ENCODE measurements around the gene LIPK. TPM values are rescaled to one million over a fixed set of nuclear protein-coding genes. Genes with fewer than 3 reads are reported as not detected.
"Not testable (repeated sequence)": the region's sequence is repeated elsewhere in the genome, so short reads cannot be mapped to it uniquely, and the experiment has no call there.

LIPK gene, protein sequence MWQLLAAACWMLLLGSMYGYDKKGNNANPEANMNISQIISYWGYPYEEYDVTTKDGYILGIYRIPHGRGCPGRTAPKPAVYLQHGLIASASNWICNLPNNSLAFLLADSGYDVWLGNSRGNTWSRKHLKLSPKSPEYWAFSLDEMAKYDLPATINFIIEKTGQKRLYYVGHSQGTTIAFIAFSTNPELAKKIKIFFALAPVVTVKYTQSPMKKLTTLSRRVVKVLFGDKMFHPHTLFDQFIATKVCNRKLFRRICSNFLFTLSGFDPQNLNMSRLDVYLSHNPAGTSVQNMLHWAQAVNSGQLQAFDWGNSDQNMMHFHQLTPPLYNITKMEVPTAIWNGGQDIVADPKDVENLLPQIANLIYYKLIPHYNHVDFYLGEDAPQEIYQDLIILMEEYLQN
- total RNA-seq: not detected

DNA sequence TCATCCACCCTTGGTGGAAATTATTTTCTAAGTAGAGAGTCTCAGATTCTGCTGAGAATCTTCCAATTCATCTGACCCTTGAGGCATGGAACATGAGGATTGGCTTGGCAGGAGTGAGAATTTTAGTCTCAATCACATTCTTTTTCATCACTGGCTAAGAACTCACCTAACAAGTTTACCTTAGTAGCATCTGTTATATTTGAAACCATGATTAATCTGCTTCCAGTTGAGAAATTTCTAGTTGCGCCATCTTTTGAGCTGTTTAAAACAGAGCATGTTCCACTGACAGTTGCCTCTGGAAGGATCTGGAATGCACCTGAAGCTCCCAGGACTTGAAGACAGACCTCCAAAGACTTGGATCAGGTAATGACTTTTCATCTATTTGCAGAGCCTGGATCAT lies at the start of gene LIPK:
LIPK (plus strand) TSS at position 292 of the 400 bp plus-strand sequence. CDS start 18,295 bp downstream, outside the sequence.
- DNase-seq: no peak

- no peak for DNase-seq
Observed at GRCh38 chr10:88657901-88658300, 48.1 kb upstream of the LIPK start.

DNA sequence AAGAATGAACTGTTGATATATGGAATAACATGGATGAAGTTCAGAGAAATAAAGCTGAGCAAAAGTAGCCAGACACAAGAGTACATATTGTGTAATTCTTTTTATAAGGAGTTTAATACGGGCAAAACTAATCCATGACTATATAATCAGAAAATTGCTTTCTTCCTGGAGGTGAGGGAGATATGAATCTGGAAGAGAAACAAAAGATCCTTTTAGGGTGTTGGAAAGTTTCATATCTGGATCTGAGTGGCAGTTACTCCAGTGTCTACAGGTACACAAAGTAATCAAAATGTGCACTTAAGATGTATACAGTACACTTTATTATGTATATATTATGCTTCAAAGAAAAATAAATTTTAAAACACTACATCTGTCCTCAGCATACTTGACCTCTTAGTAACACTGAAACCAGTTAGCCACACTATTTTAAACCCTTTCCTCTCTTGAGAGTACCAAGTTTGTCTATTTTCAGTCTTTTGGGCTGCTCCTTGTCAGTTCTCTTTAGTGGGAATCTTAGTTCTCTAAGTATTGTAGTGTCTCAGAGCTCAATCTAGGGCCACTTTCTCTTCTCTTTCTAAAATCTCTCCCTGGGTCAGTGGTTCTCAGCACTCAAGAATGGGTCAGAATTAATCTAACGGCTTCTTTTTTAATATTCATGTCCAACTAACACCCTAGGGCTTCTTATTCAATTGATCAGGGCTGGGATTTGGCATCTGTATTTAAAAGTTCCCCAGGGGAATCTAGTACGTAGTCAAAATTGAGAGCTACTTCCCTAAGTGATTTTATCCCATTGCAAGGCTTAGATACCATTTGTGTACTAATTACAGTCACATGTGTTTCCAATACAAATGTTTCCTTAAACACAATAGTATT lies 46.1 kb upstream of the LIPK start:
- DNase-seq: no peak

- DNase-seq: no peak
Observed at GRCh38 chr10:88660598-88660884, 45.5 kb upstream of the LIPK start.

- DNase-seq: no peak
Observed at GRCh38 chr10:88661018-88661417, 45.0 kb upstream of the LIPK start.

GRCh38 chr10:88661577-88661976 lies 44.5 kb upstream of the LIPK start:
- DNase-seq: no peak

GRCh38 chr10:88663153-88663552 lies 42.9 kb upstream of the LIPK start:
- DNase-seq: not testable (repeated sequence)

DNA sequence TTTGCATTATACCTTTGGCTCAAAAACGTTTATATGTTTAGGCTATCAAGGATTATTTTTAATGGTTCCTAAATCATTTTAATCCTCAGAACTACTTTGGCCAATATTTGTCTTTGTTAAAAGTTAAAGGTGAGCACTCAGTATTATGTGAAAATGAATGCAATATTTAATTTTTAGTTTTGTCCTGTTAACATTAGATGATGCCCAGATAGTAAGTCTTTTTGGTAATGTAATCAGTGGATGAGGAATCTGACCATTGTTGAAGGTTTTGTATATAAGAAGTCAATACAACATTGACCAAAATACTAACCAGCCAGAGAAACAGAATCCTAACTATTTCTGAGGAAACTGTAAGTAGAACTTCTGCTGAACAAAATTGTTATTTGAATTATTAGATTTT lies 41.9 kb upstream of the LIPK start, which contains the start of gene LIPF:
LIPF (plus strand) TSS at position 301 of the 400 bp plus-strand sequence. CDS start 2,856 bp downstream, outside the sequence.
- DNase-seq: no peak

DNA sequence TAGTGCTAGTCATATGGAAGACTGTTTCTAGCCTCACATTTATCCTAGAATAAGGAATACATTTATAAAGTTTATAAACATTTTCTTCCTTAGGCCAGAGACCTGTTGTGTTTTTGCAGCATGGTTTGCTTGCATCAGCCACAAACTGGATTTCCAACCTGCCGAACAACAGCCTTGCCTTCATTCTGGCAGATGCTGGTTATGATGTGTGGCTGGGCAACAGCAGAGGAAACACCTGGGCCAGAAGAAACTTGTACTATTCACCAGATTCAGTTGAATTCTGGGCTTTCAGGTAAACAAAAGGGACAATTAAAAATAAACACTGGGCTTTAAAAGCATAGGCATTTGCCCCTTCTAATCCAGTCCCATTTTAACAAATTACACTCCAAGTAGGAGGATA lies 37.6 kb upstream of the LIPK start:
- DNase-seq: no peak

DNA sequence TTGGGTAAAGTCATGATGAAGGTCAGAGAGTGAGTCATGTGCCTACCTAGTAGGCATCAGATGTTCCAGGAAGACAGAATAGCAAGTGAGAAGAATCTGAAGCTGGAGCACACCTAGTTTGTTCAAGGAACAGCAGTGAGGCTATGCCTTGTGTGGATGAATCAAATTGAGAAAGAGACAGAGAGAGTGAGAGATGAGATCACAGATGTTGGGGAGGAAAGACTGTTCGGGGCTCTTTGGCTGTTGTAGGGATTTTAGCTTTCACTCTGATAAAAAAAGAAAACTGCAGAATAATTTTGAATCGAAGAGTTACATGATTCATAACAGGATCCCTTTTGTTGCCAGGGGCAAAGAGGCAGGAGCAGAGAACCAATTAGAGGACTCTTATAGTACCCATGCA lies 35.6 kb upstream of the LIPK start:
- no peak for DNase-seq

DNA sequence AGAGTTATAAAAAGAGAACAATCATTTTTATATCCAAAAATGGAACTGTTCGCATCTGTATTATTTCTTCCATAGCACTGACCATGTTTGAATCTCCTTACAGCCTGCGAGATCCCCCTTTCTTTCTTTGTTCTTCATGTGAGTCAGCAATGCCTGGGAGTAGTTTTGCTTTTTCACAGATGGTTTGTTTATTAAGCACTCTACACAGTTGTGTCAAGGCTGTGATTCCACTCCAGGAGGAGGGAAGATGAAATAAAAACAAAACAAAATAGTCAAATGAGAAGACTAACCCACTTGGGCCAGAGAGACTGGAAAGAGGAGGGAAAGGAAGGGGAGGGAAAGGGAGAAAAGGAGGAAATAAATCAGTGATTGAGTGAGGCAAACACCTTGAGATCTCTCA lies 34.0 kb upstream of the LIPK start:
- no peak for DNase-seq

- no peak for DNase-seq
Observed at GRCh38 chr10:88676283-88677060, 29.6 kb upstream of the LIPK start.

DNA sequence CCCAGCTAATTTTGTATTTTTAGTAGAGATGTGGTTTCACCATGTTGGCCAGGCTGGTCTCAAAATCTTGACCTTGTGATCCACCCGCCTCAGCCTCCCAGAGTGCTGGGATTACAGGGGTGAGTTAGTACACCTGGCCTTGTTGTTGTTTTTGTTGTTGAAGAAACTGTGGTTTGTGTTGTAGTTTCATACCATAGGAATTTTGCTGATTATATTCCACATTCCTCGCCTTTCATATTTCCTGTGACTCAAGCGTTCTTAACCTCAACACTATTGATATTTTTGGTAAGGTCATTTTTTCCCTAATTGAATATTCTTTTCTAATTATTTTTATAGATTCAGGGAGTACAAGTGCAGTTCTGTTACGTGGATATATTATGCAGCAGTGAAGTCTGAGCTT lies 25.1 kb upstream of the LIPK start:
- DNase-seq: no peak

DNA sequence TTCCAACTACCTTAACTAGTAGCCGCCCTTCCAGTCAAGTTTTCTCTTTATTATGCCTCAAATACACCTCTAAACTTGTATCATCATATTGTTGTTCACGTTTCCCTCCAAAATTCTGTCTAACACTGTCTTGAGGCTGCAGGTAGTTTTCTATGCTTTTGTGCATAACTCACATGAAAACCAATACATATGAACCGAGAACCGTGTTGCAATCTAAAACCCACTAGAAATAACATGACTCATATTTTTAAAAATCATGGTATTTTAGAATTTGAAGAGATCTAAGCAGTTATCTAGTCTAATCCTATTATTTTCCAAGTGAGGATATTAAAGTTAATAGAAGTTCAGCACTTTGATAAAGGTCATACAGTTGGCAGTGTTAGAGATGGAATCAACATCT lies 23.6 kb upstream of the LIPK start:
- DNase-seq: no peak

- no peak for DNase-seq
Observed at GRCh38 chr10:88687853-88688467, 18.1 kb upstream of the LIPK start.

DNA sequence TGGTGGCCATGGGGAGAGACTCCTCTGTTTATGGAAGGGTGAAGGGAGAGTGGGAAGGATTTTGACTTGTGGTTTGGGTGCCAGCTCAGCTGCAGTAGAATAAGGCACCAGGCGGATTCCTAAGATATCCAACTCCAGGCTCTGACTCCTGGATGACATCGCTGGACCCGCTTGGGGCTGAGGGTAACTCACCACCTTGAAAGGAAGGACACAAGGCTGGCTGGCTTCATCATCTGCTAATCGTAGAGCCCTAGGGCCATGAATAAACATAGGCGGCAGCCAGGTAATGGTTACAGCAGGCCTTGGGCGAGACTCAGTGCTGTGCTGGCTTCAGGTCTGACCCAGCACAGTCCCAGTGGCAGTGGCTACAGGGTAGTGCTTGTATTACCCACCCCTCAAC lies 16.7 kb upstream of the LIPK start:
- DNase-seq: no peak

DNA sequence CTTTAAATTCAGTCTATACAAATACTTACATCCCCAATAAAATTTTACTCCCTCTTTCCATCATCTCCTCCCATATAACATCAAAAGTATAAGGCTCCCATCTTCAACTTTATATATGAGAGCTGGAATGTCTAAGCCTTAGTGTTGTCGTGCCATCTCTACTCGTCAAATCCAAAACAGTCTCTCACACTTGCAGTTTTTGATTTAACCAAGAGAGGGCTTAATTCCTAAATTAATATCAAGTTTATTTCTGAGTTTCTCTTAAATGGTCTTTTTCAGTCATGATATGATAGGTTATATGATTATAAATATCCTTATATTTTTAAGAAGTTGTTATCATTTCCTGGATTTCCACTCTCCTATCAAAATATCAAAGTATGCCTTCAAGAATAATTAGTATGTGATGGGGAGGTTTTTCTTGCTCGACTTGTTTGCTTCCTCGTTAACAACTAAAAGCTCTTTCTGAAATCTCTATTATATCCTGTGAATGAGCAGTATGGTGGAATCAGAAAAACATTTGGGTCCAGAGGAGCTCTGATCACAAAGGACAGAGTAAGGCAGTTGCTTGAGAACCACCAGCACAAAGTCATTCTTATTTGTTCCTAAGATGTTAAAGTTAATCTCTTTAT lies 12.5 kb upstream of the LIPK start:
- DNase-seq: no peak

DNA sequence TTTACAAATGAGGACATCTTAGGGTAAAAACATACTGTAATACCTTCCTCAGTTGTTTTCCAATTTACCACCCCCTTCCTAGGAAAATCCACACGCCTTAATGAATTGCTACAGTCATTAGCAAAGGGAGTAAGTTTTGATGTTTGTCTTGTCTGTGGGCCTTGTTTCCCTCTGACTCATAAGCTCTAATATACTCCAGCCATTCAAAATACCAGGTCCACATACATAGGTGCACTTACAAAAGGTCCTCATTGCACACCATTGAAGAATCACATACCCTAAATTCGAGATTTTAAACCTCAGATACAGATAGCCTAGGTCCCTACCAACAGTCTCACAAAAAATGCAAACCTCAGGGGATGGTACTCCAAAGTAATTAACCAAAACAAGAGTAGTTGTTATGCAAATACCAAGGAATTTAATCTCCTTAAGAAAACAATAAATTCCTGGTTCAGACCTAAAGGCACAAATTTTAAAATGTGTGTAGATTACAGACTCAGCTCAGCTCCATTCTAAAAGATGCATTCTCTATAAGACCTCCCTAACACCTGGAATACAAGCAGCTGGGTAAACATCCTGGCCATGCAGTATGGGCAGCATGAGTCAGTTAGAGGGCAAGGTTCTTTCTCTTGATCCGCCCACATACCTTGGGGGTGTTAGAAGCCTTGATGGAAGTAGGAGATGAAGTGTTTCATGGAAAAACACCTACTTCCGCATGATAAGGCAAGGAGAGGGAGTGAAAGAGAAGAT lies 3.0 kb upstream of the LIPK start:
- no peak for DNase-seq

GRCh38 chr10:88707429-88708155 lies 1.5 kb downstream of the LIPK start:
- no peak for DNase-seq

- DNase-seq: not testable (repeated sequence)
Observed at GRCh38 chr10:88709361-88709760, 3.3 kb downstream of the LIPK start.

GRCh38 chr10:88715517-88715916 lies 9.5 kb downstream of the LIPK start:
- no peak for DNase-seq

All from effector CD4-positive, alpha-beta T cell (primary cell).